ENCODE measurements around the gene OBSCN. TPM values are rescaled to one million over a fixed set of nuclear protein-coding genes. Genes with fewer than 3 reads are reported as not detected.

The OBSCN gene
- total and polyA plus RNA-seq, 2 of the 4 experiments (the other 2 are of a cell fraction): 4.1 to 9.5 TPM

DNA sequence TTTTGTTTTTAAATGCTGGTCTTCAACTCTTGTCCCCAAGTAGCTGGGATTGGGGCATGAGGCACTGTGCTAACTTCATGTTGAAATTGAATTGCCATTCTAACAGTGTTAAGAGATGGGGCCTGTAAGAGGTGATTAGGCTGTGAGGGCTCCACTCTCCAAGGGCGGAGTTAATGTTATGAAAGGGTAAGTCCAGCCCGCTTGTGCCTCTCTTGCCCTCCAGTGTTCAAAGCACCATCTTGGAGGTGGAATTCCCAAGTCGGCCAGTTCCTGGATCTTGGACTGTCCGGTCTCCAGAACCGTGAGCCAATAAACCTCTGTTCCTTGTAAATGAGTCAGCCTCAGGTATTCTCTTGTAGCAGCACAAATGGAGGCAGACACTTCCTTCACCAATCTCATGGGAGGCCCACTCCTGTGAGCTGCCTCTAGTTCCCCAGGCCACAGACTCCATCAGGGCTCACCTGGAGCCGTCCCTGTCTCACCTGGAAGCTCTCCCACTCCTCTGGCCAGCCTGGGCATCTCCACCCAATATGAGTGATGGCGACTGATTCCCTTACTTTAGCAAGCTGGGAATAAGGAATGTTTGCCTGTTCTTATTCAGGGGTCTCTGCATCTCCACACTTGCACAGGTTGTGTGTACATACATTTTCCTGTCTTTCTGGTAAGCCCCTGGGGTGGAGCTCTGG lies 26.7 kb upstream of the OBSCN start:
- no peak overlapping the region for H2BK5ac ChIP-seq (ENCODE audit: low read depth, low read length, poor library complexity, severe bottlenecking)
- no peak overlapping the region for H3K4me3 ChIP-seq (ENCODE audit: insufficient read depth, low read depth, low read length)
- H2AK9ac ChIP-seq (replicated peaks; ENCODE audit: low read depth, low read length, poor library complexity): peak overlapping the region; percentile 72
- H3K9me1 ChIP-seq (ENCODE audit: insufficient read depth, low read length): peaks cover 18% of the 10 kb centered on the region
- 95% methylated on average over 3 of the region's 7 CpGs; no CpG with 5 or more reads in 1 of the 2 experiments for WGBS, 2 experiments (ENCODE audit: extremely low coverage in 2 of 2, insufficient read length in 1 of 2)
- H3K27me3 ChIP-seq (ENCODE audit: control insufficient read depth, insufficient read depth, low read length): no peaks in the 10 kb centered on the region
- peaks cover 11% of the 10 kb centered on the region for H3K4me1 ChIP-seq (ENCODE audit: control insufficient read depth, insufficient read depth, low read length)
- in situ Hi-C loops (cut with MboI; ENCODE audit: low sequenced_read_pairs): no loop called here
- H4K20me1 ChIP-seq (ENCODE audit: insufficient read depth, low read length): no peaks in the 10 kb centered on the region
- no peaks in the 10 kb centered on the region for H3K36me3 ChIP-seq (ENCODE audit: control insufficient read depth, insufficient read depth, low read length)
- 0 out of 2 replicates have a peak overlapping the region, but pooled peaks have one; percentile 3 for H2BK120ac ChIP-seq (ENCODE audit: low read depth, low read length)
- no peak for ATAC-seq (ENCODE audit: low read depth)
- 0 out of 2 replicates have a peak overlapping the region, but pooled peaks have one; percentile 22 for H2BK20ac ChIP-seq (ENCODE audit: low read depth, low read length)
- H3K9me3 ChIP-seq (ENCODE audit: control insufficient read depth, insufficient read depth, low read length): 0 out of 2 replicates have a peak, but pooled peaks cover 2% of the 10 kb centered on the region
- H4K5ac ChIP-seq (ENCODE audit: low read depth, low read length): no peak overlapping the region
- no peak for DNase-seq
- CTCF ChIA-PET: interaction anchor here (0.6 kb wide), 1 partner anchor 296 kb away, joined by 6 read pairs; no protein-coding TSS in a partner anchor
- H3K4me2 ChIP-seq (ENCODE audit: low read depth, low read length): no peak overlapping the region
- peaks cover 6 to 22% of the 10 kb centered on the region in 2 experiments; a peak in 3 of 4 replicates for H3K79me1 ChIP-seq (ENCODE audit: low read depth in 1 of 2, low read length in 2 of 2)
- H3K56ac ChIP-seq (ENCODE audit: extremely low read depth, insufficient read depth, low read length): no peak overlapping the region
- no peak overlapping the region for H3K4ac ChIP-seq (ENCODE audit: low read depth, low read length)
- H3K14ac ChIP-seq (replicated peaks; ENCODE audit: low read depth, low read length): no peak overlapping the region
- 0 out of 2 replicates have a peak overlapping the region, but pooled peaks have one; percentile 15 for H2AK5ac ChIP-seq (ENCODE audit: low read depth, low read length)
- POLR2A ChIA-PET (ENCODE audit: unreplicated experiment): no interaction called here
- intact Hi-C loops (cut with micrococcal nuclease): no loop called here
- no peak overlapping the region for H3K27ac ChIP-seq (ENCODE audit: insufficient read depth, low read length)
- H4K91ac ChIP-seq (ENCODE audit: insufficient read depth, low read depth, low read length): no peak overlapping the region
- no peak overlapping the region for H3K23ac ChIP-seq (ENCODE audit: low read depth, low read length)
- TF ChIP-seq, protein P1, sequence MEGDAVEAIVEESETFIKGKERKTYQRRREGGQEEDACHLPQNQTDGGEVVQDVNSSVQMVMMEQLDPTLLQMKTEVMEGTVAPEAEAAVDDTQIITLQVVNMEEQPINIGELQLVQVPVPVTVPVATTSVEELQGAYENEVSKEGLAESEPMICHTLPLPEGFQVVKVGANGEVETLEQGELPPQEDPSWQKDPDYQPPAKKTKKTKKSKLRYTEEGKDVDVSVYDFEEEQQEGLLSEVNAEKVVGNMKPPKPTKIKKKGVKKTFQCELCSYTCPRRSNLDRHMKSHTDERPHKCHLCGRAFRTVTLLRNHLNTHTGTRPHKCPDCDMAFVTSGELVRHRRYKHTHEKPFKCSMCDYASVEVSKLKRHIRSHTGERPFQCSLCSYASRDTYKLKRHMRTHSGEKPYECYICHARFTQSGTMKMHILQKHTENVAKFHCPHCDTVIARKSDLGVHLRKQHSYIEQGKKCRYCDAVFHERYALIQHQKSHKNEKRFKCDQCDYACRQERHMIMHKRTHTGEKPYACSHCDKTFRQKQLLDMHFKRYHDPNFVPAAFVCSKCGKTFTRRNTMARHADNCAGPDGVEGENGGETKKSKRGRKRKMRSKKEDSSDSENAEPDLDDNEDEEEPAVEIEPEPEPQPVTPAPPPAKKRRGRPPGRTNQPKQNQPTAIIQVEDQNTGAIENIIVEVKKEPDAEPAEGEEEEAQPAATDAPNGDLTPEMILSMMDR (conservative IDR thresholded peaks at IDR 0.05; ENCODE audit: low read depth, low read length): no peak
- TF ChIP-seq RFX5 (IDR thresholded peaks at IDR 0.05; ENCODE audit: low read depth, low read length) (no peak), NFE2L2 (IDR thresholded peaks at IDR 0.05; ENCODE audit: low read depth, low read length) (no peak), CEBPB (IDR thresholded peaks at IDR 0.05; ENCODE audit: low read depth, low read length) (no peak), SMC3 (IDR thresholded peaks at IDR 0.05; ENCODE audit: low read depth, low read length) (no peak), RCOR1 (IDR thresholded peaks at IDR 0.05; ENCODE audit: insufficient replicate concordance, low read length) (no peak), MAZ (IDR thresholded peaks at IDR 0.05; ENCODE audit: borderline replicate concordance, low read depth, low read length) (no peak)
- dilution Hi-C loops (cut with HindIII; ENCODE audit: low sequenced_read_pairs, unreplicated experiment): no loop called here
- peak overlapping the region; percentile 58; the same call in 1 of the 3 replicates for H2BK15ac ChIP-seq (ENCODE audit: low read depth, low read length)
- BruUV-seq (replicated peaks): no TSS peak
- H4K8ac ChIP-seq (ENCODE audit: low read depth in 2 of 2, low read length in 2 of 2): no peak overlapping the region
- no peak overlapping the region for H3K9ac ChIP-seq (ENCODE audit: low read depth, low read length)
- no peak overlapping the region for H2AFZ ChIP-seq (replicated peaks; ENCODE audit: low read length, poor library complexity)
- no peak overlapping the region for H3K18ac ChIP-seq (ENCODE audit: low read depth, low read length)
